COR-L47 (cell line): ENCODE data around the gene NFIA.

Experiments
- DNase-seq: peaks from one replicate; lab custom pipeline; 2025; lab: John Stamatoyannopoulos, UW

NFIA gene

DNA sequence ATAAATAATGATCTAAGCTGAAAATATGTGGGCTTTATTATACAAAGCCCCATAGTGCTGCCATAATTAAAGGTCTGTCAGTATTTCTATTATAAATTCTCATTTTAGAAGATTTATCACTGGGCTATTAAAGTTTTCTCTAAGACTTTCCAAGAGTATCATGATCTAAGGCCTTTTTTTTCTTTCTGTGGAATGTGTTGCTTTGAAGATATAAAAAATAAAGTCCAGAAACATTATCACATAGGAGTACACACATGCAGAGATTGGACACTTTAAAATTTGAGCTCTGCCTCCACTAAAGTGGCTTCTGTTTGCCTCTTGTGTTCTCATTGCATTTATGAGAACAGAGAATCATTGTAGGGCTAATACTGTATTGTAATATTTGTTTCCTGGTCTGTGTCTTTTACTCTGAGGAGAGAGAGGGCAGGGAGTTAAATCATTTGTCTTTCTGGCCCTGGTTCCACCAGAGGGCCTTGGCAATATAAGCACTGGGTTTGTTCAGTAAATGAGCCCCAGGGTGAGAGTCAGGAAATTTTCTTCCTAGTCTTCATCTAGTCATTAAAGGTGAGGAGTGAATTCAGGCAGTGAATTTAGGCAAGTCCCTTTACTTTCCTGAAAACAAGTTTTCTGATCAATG, 70.2 kb downstream of the NFIA start:
- no peak for DNase-seq

DNA sequence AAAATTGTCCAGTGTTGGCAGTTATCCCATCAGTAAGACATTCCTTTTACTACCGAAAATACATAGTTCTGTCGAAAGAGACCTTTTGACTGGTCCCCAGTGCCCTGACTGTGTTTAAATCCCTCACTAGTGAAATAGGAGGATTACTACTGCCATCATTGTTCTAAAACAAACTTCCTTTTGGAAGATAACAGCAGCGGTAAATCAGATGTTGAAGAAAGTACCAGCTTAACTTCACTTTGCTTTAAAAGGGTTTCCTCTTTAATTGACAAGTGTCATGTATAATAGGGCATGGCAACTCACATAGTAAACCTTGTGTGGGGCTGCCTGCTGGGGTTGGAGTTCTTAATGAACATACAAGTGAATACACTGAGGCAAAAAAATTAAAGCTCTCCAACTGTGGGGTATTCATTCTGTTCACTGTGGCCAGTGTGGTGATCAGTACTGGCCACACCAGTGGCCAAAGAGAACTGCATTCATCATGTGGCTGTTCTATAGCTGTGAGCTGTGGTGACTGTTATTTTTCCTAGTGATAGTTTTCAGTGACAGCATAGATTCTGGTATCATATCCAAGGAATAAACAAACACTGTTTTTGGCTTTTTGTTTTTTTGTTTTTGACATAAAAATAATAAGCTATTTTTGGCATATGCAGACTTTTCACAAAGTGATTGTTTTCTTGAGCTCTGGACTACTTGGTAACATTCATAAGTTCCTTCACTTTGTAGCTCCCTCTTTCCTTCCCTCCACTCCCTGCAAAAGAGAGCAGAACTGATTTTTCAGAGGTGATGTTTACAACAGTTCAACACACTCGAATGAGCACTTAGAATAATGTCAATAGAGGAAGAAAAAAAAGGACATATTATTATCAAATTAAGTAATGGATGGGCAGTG, 74.5 kb downstream of the NFIA start:
- no peak for DNase-seq

DNA sequence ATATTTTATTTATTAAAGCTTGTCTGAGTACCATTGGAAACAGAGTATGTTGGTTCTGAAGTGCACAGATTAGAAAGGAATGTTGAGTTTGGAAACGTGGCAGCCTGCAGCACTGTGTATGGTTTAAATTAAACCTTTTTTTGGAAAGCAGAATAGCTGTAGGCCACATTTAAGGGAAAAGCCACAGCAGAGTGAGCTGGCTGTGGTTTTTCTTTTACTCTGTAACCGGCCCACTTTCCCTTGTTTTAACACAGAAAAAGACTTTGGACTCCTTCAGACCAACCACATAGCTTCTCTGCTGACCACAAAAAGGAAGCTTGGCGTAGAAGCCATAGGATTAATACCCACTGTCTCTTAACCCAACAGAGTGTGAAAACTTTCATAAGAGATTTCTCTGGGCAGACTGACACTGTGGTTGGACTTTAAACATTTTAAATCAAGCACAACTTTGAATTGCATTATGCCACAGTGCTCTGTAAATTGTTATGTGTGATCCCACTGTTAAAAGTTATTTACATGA, 75.2 kb downstream of the NFIA start:
- DNase-seq = no peak

- no peak for DNase-seq
These were observed 76.2 kb downstream of the NFIA start for GRCh38 chr1:61158591-61158990.

GRCh38 chr1:61160526-61160925, 78.2 kb downstream of the NFIA start:
- no peak for DNase-seq

DNA sequence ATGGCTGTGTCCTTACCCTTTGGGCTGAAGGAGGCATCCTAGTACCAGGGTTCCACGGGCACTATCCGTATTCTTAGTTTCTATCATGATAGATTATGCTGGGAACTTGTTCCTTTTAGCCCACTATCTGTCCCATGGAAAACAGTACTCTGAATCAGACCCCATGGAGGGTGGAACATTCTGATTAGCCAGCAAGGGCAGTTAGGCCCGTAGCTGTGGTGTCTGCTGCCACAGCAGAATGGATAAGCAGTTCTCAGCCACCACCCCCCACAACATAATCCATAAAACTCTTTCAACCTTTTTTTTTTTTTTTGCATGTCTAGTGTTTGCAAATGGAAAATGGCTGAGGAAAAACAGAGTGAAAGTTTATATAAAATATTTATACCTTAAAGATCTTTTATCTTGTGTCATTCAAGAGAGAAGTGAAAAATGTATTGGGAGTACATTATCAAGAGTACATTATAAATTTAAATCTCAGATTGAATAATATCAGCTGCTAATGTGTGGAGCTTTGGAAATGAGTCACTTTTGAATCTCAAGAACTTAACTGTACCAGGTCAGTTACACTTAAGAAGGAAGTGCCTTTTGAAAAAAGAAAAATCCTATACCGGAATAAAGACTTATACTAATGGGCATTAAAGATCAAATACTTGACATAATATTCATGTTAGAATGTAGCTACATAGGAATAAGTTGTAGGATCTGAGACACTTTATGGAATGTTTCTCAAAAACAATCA, 80.3 kb downstream of the NFIA start:
- DNase-seq = no peak

DNA sequence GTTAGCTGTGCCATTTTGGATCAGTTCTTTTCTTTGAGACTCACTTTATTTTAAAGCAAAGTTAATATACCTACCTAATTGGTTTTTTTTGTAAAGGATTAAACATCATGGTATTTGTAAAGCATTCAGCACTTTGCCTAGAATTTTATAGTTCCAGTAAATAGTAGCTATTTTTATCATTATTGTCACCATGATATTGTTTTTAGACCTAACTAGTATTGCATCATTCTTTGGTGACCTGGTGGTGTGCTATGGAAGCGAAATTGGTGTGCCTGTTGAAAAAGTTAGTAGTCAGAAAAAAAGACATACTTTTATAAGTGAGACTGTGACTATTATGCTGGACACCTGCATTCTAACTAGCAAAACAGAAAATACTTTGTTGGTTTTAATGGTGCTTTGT, 81.0 kb downstream of the NFIA start:
- DNase-seq = no peak

- no peak for DNase-seq
These were observed 83.0 kb downstream of the NFIA start for GRCh38 chr1:61165402-61165801.

DNA sequence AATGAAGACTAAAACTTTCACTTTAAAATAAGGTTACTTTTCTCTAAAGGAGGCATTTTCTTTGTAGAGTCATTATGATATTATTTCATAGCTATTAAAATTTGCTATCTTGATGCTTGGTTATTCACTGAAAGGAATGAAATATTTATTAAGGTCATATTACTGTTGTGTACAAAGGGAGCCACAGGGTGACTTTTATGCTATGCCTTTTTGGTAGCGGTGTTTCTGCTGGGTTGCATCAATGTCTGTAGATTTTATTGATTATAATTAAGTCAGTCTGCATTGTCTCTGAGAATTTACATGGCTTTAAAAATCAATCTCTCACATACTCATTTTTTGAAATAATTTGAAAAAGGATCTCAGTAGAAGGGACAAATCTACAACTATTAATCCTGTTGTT, 84.9 kb downstream of the NFIA start:
- DNase-seq = no peak

GRCh38 chr1:61169045-61169444, 86.7 kb downstream of the NFIA start:
- DNase-seq = no peak

DNA sequence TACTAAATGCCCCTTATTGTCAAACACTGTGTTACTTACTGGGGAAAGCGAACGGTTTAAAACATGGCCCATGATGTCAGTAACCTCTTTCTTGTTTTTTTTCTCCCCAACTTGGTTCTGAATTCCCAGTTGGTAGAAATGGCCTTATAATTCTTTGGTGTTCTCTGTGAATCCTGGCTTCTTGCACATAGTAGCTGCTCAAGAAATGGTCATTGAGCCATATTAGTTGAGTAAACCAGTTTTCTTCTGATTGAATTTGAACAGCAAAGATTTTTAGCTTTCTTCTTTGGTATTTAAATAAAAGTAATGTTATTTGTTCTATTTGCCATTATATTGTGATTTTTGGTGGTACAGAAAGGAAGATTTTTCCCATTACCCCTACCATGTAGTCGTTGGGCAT, 87.3 kb downstream of the NFIA start:
- no peak for DNase-seq

DNA sequence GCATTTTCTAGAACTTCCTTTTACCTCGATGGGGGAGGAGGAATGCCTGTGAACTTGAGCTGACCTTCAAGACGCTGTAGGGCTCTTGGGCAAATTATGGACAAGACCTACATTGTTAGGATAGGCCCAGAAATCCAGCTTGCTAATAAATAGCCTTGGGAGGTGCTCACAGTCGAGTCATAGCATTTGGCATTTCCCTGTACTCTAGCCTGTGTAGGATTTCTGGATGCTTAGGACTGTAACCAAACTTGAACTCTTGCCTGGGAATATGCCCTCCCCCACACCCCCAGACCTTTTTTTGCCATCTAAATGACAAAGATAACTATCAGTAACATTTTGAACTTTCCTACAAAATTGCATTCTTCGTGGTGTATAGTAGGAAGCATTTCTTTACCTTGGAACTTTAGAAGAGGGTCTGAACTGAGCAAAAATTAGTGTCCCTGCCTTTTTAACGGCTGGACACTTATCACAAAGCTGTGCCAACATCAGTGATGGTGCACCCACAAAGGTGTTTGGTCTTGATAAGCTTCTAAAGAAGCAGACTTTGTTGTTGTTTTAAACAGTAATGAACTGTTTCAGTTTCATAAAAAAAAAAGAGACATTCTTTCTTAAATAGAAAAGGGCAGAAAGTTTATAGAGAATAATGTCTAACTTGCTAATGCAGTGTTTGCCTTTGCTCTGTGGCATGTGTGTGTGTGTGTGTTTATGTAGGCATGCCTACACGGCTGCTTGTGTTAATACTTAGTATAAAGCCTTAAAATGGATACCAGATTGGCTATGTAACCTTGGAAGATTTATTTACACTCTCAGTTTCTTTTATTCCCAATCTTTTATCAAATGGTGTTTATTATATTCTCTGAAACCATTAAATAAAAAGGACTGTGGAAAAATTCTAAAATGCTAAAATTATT, 88.2 kb downstream of the NFIA start:
- DNase-seq = no peak

GRCh38 chr1:61171346-61171745, 89.0 kb downstream of the NFIA start:
- DNase-seq = no peak

DNA sequence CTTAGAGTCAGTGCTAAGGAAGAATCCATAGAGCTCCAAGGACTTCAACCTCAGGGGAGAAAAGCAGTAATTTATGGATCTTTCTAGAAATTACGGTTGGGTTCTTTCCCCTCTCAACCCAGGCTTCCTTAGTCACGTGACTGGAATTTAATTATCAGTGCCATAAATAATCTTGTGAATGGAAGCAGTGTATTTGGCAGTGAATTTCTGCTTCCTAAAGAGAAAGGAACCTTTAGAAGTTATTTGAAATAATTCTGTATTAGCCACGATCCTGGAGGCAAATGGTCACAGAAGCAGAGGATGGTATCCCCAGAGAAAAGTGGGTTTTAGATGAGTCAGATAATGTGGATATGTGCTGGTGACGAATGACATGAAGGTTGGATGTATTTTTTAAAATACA, 89.6 kb downstream of the NFIA start:
- no peak for DNase-seq

DNA sequence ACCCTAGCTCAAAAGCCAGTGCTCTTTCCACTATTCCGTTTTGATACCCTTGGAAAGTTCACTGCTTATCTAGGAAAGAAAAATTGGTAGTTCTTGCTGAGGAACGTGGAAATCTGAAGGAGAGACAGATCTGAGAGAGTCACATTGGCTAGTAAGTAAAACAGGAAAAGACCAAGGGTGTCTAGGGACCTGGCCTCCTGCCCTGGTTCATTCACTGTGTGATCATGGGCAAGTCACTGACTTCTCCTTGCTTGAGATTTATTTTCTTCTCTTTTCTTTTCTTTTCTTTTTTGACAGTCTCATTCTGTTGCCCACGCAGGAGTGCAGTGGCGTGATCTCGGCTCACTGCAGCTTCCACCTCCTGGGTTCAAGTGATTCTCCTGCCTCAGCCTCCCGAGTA, 90.8 kb downstream of the NFIA start:
- DNase-seq = no peak

- DNase-seq = no peak
These were observed 91.9 kb downstream of the NFIA start for GRCh38 chr1:61174060-61174795.

DNA sequence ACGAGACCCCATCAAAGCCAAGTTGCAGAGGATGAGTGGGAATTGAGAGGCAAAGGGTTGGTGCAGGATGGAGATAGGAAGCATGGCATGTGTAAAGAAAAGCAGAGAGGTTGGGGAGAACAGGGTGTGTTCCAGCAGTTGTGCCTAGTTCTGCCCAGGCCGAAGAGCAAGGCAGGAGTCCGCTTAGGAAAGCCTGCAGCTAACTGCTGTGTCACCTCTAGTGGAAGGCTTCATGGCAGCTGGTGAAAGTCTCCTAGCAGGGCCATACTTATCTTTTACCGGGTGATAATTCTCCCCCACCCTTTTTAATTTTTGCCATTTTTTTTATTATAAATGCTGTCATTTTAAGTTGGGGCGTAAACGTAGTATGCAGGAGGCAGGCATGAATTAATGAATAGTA, 93.6 kb downstream of the NFIA start:
- DNase-seq = no peak

DNA sequence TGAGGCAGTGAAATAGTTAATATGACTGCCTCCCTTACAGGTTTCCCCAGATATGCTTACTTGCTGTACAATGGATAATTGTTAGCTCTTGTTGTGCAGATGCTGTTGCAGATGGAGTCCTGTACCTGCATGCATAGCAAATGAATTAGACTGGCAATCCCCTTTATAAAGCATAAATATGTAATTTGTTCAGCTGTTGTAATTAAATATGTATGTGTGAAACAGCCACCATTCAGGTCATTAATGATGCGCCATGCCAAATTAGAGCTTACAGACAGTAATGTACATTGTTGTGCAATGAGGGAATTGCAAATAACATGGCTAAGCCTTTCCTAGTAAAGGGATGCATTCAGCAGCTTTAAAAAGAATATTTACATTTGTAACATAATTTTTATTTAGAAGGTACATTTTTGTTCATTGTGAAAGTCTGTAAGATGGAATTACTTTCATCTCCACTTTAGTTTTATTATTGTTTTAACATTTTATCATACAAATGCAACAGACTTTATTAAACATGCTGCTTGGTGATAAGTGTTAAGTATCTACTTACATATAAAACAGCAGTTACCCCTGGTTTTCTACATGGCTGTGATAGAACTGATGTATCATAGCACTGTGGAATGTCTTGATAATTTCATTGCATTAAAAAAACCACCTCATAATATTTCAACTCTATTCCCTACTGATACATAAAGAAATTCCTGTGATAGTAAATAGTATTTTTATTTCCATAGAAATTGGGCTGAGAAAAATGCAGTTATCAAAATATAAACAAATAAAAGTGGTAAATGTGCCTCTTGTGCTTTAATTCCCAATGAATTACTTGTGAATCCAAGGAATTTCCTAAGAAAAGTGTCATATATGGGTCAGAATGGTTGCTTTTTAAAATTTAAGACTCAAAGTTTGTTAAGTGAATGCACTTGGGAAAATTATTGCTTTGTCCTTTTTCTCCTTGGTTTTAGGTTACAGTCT, 99.0 kb downstream of the NFIA start:
- peak; percentile 62 for DNase-seq

DNA sequence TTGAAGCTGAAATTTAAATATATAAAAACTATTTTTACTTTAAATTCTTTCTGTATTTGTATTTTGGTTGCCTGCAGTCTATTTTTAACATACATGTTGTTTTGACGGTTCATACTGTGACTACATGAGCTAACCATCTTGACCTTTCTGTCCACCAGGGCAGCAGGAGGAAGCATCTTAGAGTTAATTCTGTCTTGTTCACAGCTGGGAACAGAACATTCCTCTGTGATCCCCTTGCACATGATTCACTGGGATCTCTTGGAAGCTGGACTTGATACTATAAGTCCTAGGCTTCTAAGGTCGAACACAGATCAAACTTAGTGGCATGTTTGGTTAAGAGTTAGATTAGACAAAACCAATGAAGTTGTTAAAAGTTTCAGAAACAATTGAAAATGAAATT, 99.7 kb downstream of the NFIA start:
- no peak for DNase-seq

- no peak for DNase-seq
These were observed 100.1 kb downstream of the NFIA start for GRCh38 chr1:61182480-61182879.
